ENCODE data around the gene GAB2. TPM values are rescaled to one million over a fixed set of nuclear protein-coding genes. Genes with fewer than 3 reads are reported as not detected.
A peak's percentile ranks its signal among the peaks of the same experiment; 100 is the strongest.

The GAB2 gene
- total RNA-seq, 1 donor = 8.2 TPM

GRCh38 chr11:78457448-78457847 is 39.8 kb upstream of the GAB2 start:
- no peak overlapping the region for H3K4me3 ChIP-seq (ENCODE audit: low read depth, low read length)
- no peak for TF ChIP-seq CTCF (IDR thresholded peaks at IDR 0.05; ENCODE audit: insufficient read depth, low read depth, low read length)
- no peak for DNase-seq (ENCODE audit: low read depth)

- H3K4me3 ChIP-seq (ENCODE audit: low read depth, low read length) = no peak overlapping the region
- no peak for TF ChIP-seq CTCF (IDR thresholded peaks at IDR 0.05; ENCODE audit: insufficient read depth, low read depth, low read length)
- peak; percentile 75 for DNase-seq (ENCODE audit: low read depth)
Observed at GRCh38 chr11:78453140-78453935, 35.7 kb upstream of the GAB2 start.

DNA sequence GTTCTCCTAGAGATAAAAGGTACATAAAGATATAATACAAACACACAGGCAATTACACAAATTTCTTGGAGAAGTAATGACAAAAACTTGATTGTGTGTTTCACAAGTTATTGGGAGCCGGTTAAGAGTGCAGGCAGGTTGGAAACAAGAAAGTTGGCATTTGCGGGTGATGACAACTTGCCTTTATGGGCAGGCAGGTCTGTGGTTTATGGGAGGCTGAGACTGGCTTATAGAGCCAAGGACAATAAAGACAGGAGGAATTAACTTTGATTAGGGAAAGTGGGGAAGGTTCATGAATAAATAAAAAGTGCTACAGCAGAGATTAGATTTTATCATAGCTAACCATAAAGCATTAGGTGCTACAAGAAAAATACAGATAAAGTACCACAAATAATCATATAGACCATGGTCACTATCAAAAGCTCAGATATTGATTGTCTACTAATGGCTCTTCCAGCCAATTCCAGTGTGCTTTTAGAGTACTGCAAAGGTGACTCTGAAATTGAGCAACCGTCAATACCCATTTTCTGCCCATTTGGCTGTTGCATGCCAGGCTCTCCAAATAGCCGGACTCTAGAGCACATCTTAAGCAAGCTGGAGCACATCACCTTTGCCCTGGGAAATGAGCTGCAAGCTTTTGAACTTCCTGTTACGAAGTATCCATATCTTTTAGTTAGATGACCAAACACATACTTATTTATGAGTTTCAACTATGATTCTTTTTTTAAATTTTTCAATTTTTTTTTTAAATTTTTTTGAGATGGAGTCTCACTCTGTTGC is 33.9 kb upstream of the GAB2 start:
- H3K4me3 ChIP-seq (ENCODE audit: low read depth, low read length) = no peak overlapping the region
- no peak for DNase-seq (ENCODE audit: low read depth)
- TF ChIP-seq CTCF (IDR thresholded peaks at IDR 0.05; ENCODE audit: insufficient read depth, low read depth, low read length) = no peak

DNA sequence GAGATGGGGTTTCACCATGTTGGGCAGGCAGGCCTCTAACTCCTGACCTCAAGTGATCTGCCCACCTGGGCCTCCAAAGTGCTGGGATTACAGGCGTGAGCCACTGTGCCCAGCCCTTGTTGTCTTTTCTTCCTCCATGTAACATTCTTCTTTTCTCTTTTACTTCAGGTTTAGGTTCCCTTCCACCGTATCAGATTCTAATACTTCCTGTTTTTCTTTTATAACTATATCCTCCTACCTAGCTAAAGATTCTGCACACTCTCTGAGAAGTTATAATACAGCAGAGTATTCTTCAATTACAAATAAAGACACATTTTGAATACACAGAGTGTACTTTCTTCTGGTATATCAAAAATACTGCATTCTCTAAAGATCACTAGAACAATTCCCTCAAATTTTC is 33.2 kb upstream of the GAB2 start:
- DNase-seq (ENCODE audit: low read depth) = no peak
- no peak overlapping the region for H3K4me3 ChIP-seq (ENCODE audit: low read depth, low read length)
- no peak for TF ChIP-seq CTCF (IDR thresholded peaks at IDR 0.05; ENCODE audit: insufficient read depth, low read depth, low read length)

DNA sequence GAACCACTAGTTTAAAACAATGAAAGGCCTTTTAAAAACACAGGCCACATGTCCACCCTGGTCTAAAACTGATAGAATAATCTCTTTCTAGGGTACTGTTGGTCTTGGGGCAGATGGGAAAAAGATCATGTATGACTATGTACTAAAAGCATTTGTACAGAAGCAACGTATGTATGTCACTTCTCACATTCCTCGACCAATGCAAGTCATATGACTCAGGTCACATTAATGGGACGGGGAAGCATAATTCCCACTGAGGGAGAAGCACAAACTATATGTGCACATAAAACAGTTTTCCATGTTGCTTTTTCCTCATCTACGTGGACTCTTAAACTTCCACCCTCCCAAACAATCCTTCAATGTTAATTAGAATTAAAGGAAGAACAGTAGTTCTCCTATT is 32.2 kb upstream of the GAB2 start:
- DNase-seq (ENCODE audit: low read depth) = no peak
- H3K4me3 ChIP-seq (ENCODE audit: low read depth, low read length) = no peak overlapping the region
- no peak for TF ChIP-seq CTCF (IDR thresholded peaks at IDR 0.05; ENCODE audit: insufficient read depth, low read depth, low read length)

DNA sequence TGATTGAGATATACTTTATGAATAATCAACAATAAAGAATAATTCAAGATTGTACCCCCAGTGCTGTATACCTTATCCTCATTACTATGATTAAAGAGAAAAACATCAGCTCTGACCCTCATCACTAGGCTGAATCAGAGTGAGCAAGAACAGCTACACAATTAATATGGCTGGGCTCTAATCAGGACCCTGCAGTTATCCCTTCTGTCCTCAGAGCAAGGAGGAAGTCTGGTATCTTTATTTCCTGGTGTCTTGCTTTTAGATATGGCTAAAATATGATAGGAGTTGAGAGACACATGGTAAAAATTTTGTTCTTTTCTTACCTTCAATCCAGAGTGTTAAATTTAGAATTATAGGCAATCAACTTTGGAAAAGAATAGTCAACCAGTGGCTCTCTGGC is 28.6 kb upstream of the GAB2 start:
- no peak for DNase-seq (ENCODE audit: low read depth)
- no peak for TF ChIP-seq CTCF (IDR thresholded peaks at IDR 0.05; ENCODE audit: insufficient read depth, low read depth, low read length)
- H3K4me3 ChIP-seq (ENCODE audit: low read depth, low read length) = no peak overlapping the region

All from fibroblast of villous mesenchyme (primary cell).